HG03108 (cell line): ENCODE measurements around the gene PRKCH.

Source experiments
- ATAC-seq: cut with Tn5 transposase; IDR thresholded peaks from one replicate; pipeline ENCODE4 v1.9.1; 2021; ENCODE audit warnings: moderate library complexity; ENCODE audit not compliant: unreplicated experiment

PRKCH gene

DNA sequence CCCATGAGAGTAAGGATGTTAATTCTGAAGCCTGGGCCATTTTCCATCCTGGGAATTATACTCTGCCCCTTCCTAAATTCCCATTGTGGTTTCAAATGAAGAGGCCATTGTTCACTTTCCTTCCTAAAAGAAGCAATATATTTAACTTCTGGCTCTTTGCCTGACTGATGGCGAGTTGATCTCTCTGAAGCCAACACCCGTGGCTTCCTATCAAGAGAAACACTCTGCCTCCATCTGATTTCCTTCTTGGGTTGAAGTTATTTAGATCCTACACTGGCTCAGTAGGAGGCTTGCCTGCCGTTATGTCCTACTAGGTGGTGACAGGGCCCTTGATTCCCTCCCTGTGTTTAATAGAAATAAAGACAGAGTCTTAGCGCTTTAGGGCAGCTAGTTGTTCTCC lies 97.4 kb downstream of the PRKCH start:
- ATAC-seq, result no peak

GRCh38 chr14:61419201-61419600 lies 97.8 kb downstream of the PRKCH start:
- ATAC-seq, result no peak

DNA sequence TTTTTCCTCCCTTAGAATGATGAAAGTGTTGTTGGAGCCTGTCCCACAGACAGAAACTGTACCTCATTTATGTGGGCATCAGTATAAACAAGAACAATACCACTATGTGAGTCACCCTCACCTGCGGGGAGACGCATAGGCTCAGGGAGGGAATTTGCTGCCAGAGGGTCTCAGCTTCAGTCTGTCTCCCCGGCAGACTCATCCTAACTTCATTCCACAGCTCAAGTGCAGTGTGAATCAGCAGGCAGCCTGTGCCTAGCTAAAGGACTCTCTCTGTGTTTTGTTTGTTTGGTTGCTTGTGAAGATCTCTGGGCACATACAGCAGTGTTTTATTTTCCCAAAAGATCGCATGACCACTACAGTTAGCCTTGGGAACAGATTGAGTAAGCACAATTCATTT lies 98.9 kb downstream of the PRKCH start:
- no peak for ATAC-seq

DNA sequence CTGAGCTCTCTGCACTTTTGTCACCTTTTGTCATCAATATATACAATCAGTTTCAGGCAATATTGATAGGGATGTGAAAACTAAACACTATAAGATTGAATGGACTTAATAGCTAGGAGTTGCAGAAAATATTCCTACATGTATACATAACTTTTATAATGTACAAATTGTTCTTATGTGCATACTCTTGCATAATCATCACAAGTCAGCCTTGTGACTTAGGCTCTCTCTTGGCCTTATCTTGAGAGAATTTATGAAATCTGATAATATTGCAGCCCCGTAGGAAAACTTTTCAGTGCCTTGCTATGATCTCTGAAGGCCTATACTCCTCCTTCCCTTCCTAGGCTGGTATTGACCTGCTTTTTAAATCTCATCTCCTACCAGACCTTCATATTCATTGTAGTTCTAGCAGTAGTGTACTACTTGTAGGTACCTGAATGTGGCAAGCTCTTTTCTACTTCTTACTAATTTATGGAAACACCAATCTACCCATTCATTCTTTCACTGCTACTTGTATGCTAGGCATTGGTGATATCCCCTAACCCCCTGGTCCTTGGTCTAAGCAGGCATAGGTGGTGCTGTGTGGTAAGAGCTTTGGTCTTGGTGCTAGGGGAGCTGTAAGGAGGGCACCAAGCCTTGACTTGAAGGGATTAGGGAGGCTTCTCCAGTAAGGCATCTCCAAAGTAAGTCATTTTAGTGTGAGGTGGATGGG lies 100.0 kb downstream of the PRKCH start:
- no peak for ATAC-seq

DNA sequence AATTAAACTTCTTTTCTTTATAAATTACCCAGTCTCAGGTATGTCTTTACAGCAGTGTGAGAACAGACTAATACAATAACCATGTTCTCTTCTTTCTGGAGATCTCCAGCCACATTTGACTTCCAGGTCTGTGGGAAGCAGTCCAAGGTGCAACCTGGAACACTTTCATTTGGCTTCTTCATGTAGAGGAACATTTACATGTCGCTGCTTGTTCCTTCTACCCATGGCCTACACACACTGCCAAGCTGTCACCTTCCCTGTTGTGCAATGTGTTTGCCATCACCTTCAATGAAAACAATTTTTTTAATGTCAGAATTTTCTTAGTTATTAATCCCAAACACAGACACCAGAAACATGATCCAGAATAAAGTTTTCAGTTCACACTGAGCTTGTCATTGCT lies 104.7 kb downstream of the PRKCH start:
- ATAC-seq, result no peak

GRCh38 chr14:61428261-61428660 lies 106.9 kb downstream of the PRKCH start:
- ATAC-seq, result no peak

GRCh38 chr14:61429316-61429715 lies 107.9 kb downstream of the PRKCH start:
- no peak for ATAC-seq

GRCh38 chr14:61430066-61430757 lies 108.8 kb downstream of the PRKCH start:
- no peak for ATAC-seq

GRCh38 chr14:61433169-61433568 lies 111.8 kb downstream of the PRKCH start:
- no peak for ATAC-seq

DNA sequence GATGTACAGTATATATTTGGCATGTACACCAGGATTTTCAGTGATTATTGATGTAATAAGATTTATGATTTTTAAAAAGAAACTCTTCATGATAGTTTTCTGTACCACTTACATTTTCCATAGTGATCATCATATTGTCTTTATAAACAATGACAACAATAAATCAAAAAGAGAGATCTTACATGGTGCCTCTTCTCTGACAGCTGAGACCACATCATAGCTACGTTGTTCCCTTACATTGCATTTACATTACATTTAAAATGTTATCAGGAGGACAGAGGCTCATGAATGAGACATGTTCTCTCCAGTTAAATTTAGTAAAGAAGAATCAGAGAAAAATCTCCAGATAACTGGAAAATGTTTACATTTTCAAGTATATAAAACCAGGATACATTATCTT lies 112.4 kb downstream of the PRKCH start:
- ATAC-seq, result no peak

- ATAC-seq, result no peak
Measured at GRCh38 chr14:61434311-61434710, 112.9 kb downstream of the PRKCH start.

DNA sequence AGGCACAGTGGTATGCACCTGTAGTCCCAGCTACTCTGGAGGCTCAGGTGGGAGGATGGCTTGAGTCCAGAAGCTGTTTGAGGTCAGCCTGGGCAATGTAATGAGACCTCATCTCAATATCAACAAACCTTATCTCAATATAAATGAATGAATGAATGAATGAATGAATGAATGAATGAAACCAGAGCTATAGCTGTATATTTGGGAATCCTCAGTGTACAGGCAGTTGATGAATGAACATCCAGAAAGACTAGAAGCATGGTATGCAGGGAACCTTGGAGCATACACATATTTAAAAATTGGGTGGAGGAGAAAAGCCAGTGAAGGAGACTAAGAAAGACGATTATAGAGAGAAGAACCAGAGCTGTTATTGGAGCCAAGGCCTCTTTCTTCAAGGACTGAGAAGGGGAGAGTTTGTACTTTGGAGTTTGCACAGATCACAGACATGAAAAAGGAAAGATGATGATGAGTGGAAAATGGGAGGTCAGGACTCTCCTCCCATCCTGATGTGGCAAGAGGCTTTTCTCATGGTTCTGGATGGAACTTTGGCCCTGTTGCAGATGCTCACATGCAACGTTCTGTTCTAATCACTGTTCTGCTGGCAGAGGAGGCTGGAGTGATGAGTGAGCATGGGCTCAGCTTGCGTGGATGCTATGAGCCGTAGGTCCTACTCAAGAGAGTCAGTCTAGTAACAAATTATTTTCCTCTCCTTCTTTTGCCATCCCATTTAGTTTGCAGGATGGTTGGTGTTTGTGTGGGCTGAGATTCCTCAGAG lies 114.4 kb downstream of the PRKCH start:
- ATAC-seq, result no peak

- no peak for ATAC-seq
Measured at GRCh38 chr14:61437381-61437780, 116.0 kb downstream of the PRKCH start.

DNA sequence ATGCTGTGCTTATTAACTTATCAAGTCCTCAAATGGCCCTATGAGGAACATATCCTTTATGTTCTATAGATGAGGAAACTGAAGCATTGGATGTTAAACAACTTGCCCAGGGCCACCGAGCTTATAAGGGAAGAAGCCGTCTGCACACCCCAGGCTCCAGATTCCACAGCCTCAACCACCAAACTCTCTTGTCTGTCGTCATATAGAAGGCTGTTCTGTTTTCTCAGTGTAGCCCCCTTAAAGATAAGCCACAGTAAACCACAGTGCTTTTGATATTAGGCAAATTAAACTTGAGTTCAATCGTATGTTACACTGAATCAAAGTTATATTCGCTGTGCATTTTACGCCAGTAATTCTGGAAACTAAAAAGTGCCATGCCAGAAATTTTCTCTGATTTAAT lies 116.7 kb downstream of the PRKCH start:
- no peak for ATAC-seq

DNA sequence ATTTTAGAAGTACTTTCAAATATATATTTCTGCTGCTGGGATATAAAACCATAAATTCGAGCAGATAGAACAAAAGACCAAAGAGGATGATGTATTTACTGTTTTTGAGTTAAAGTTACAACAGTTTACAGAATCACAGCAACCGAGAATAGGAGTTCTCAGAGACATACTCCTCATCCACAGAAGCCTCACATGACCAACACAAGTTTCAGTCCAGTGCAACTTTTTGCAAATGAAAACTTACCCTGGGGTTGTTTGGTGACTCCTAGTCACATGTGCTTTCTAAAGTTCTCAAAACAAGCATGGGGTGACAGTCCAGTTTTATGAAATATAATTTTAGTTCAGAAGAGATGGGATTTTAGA lies 117.1 kb downstream of the PRKCH start:
- ATAC-seq, result no peak

DNA sequence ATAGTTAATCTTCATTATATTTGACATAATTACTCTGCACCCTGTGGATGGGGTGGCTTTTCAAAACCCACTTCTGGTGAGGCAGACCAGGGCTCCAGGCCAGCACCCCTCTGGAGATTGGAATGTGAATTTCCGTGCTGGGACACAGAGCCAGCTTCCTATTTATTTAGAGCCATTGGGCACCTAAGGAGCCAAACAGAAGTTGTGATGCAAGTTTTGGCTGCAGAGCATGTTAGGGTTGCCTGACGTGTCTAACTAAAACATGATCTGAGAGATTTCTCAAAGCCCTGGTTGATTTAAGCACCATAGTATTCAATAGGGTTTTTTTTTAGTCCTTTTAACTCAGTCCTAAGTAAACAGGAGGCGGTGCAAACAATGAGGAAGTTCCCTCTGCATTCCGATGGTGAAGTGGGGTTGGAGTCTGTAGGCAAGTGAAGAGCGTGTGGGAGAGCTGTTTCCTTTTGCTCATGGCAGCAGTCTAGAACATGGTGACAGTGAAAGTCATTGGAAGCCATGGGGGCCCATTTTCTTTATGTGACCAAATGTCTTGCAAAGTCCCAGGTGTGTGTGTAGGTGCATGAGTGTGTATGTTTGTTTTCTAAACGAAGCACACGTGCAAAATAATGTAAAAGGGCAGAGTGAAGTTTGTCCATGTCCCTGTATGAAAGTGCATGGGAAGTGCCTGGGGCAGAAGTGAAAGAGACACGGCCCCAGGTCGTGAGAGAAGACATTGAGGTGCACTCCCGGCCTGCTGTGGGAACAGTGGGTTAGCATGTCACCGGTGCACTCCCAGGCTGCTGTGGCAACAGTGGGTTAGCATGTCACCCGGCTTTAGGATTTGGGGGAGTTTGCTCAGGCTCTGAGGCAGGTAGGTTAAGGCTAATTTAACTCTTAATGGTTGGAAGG lies 117.7 kb downstream of the PRKCH start:
- ATAC-seq, result no peak

- ATAC-seq, result no peak
Measured at GRCh38 chr14:61439779-61440418, 118.5 kb downstream of the PRKCH start.

- no peak for ATAC-seq
Measured at GRCh38 chr14:61443481-61443880, 122.1 kb downstream of the PRKCH start.

GRCh38 chr14:61444215-61444768 lies 122.9 kb downstream of the PRKCH start:
- peak; percentile 84 for ATAC-seq

- ATAC-seq, result no peak
Measured at GRCh38 chr14:61451491-61451890, 130.1 kb downstream of the PRKCH start.
